H9 (cell line): ENCODE data around the gene ECSCR. TPM values are rescaled to one million over a fixed set of nuclear protein-coding genes. Genes with fewer than 3 reads are reported as not detected.

ENCODE experiments used
- DNase-seq: peaks from one replicate; pipeline ENCODE4 v3.0.0-alpha.2; 2017
- H2AFZ ChIP-seq: one replicate; pipeline ENCODE4 v1.6.1; 2013; ENCODE audit warnings: mild to moderate bottlenecking, low read length, control low read depth, moderate library complexity
- H2AK5ac ChIP-seq: 2 replicates; pipeline ENCODE4 v1.6.1; 2013; ENCODE audit warnings: low read length, control low read depth, mixed read lengths; ENCODE audit not compliant: insufficient read length
- H2BK120ac ChIP-seq: one replicate; pipeline ENCODE4 v1.6.1; 2013; ENCODE audit warnings: low read depth, mild to moderate bottlenecking, low read length, control low read depth, inconsistent platforms; ENCODE audit not compliant: poor library complexity, severe bottlenecking
- H2BK12ac ChIP-seq: 2 replicates; pipeline ENCODE4 v1.6.1; 2013; ENCODE audit warnings: low read length, control low read depth, mixed read lengths, low read depth; ENCODE audit not compliant: insufficient read length
- H2BK15ac ChIP-seq: 2 replicates; pipeline ENCODE4 v1.6.1; 2013; ENCODE audit warnings: low read depth, low read length, control low read depth
- H2BK20ac ChIP-seq: one replicate; pipeline ENCODE4 v1.6.1; 2013; ENCODE audit warnings: low read depth, mild to moderate bottlenecking, low read length, control low read depth, inconsistent platforms; ENCODE audit not compliant: poor library complexity, severe bottlenecking
- H2BK5ac ChIP-seq: 2 replicates; pipeline ENCODE4 v1.6.1; 2013; ENCODE audit warnings: low read length, control low read depth, mixed read lengths; ENCODE audit not compliant: insufficient read length
- H3K14ac ChIP-seq: 2 replicates; pipeline ENCODE4 v1.6.1; 2013; ENCODE audit warnings: low read length, control low read depth; ENCODE audit not compliant: insufficient read depth
- H3K18ac ChIP-seq: 2 replicates; pipeline ENCODE4 v1.6.1; 2013; ENCODE audit warnings: low read depth, mild to moderate bottlenecking, mixed read lengths, low read length, control low read depth; ENCODE audit not compliant: insufficient read length
- H3K23ac ChIP-seq: 2 replicates; pipeline ENCODE4 v1.6.1; 2013; ENCODE audit warnings: low read length, control low read depth, mixed read lengths, low read depth; ENCODE audit not compliant: insufficient read length
- H3K23me2 ChIP-seq: 2 replicates; pipeline ENCODE4 v1.6.1; 2013; ENCODE audit warnings: low read depth, mild to moderate bottlenecking, mixed read lengths, low read length, control low read depth; ENCODE audit not compliant: insufficient read length, poor library complexity, severe bottlenecking
- H3K27ac ChIP-seq: 2 replicates; pipeline ENCODE4 v1.5.1; 2013; ENCODE audit warnings: low read length, control low read depth, mixed read lengths, low read depth; ENCODE audit not compliant: insufficient read length
- H3K27me3 ChIP-seq: 2 replicates; pipeline ENCODE4 v1.6.1; 2013; ENCODE audit warnings: low read length, control low read depth, inconsistent platforms; ENCODE audit not compliant: insufficient read depth
- H3K4ac ChIP-seq: 2 replicates; pipeline ENCODE4 v1.6.1; 2013; ENCODE audit warnings: low read depth, mild to moderate bottlenecking, control low read depth, inconsistent platforms, low read length, moderate library complexity
- H3K4me1 ChIP-seq: 2 replicates; pipeline ENCODE4 v1.6.1; 2013; ENCODE audit warnings: low read length, control low read depth, inconsistent platforms; ENCODE audit not compliant: insufficient read depth
- H3K4me2 ChIP-seq: 2 replicates; pipeline ENCODE4 v1.6.1; 2013; ENCODE audit warnings: low read length, control low read depth, mixed read lengths; ENCODE audit not compliant: insufficient read length, insufficient read depth
- H3K56ac ChIP-seq: 2 replicates; pipeline ENCODE4 v1.6.1; 2013; ENCODE audit warnings: low read depth, mild to moderate bottlenecking, mixed read lengths, low read length, control low read depth; ENCODE audit not compliant: insufficient read length
- H3K79me1 ChIP-seq: 2 replicates; pipeline ENCODE4 v1.6.1; 2013; ENCODE audit warnings: low read depth, mild to moderate bottlenecking, moderate library complexity, low read length, control low read depth, inconsistent platforms; ENCODE audit not compliant: insufficient read depth, poor library complexity, severe bottlenecking
- H3K79me2 ChIP-seq: 2 replicates; pipeline ENCODE4 v1.6.1; 2013; ENCODE audit warnings: low read length, control low read depth, inconsistent platforms; ENCODE audit not compliant: insufficient read depth
- H3K9ac ChIP-seq: 2 replicates; pipeline ENCODE4 v1.6.1; 2013; ENCODE audit warnings: low read length, control low read depth, mixed read lengths; ENCODE audit not compliant: insufficient read length; ENCODE audit errors: extremely low read depth
- H3K9me3 ChIP-seq: one replicate; pipeline ENCODE4 v1.6.1; 2013; ENCODE audit warnings: low read depth, low read length, inconsistent platforms; ENCODE audit not compliant: control insufficient read depth
- H3T11ph ChIP-seq: one replicate; pipeline ENCODE4 v1.6.1; 2013; ENCODE audit warnings: mild to moderate bottlenecking, low read length, control low read depth, inconsistent platforms
- H4K20me1 ChIP-seq: one replicate; pipeline ENCODE4 v1.6.1; 2013; ENCODE audit not compliant: control insufficient read depth, insufficient read length, insufficient read depth
- H4K5ac ChIP-seq: 2 replicates; pipeline ENCODE4 v1.6.1; 2013; ENCODE audit warnings: low read depth, mild to moderate bottlenecking, mixed read lengths, low read length, control low read depth; ENCODE audit not compliant: insufficient read length
- H4K8ac ChIP-seq: replicated peaks from 2 replicates; pipeline ENCODE4 v1.6.1; 2013; ENCODE audit warnings: low read length, control low read depth, mixed read lengths, low read depth; ENCODE audit not compliant: insufficient read length
- H4K91ac ChIP-seq: 2 replicates; pipeline ENCODE4 v1.6.1; 2013; ENCODE audit warnings: low read depth, mild to moderate bottlenecking, moderate library complexity, mixed read lengths, low read length, control low read depth; ENCODE audit not compliant: insufficient read length
- H3K27ac Mint-ChIP-seq, 3 experiments: 2 replicates in 2 of 3; 3 replicates in 1 of 3; pipeline ENCODE4 v1.8.0; 2020 to 2021; ENCODE audit warnings: mixed read lengths in 3 of 3, mild to moderate bottlenecking in 1 of 3, moderate library complexity in 1 of 3
- H3K27me3 Mint-ChIP-seq: 2 replicates; pipeline ENCODE4 v1.8.0; 2021; ENCODE audit warnings: low read depth, mild to moderate bottlenecking, moderate library complexity, mixed read lengths
- H3K36me3 Mint-ChIP-seq, 3 experiments: 2 replicates in 2 of 3; 3 replicates in 1 of 3; pipeline ENCODE4 v1.8.0; 2020 to 2021; ENCODE audit warnings: low read depth in 3 of 3, mixed read lengths in 3 of 3; ENCODE audit not compliant: insufficient read depth in 1 of 3
- H3K4me1 Mint-ChIP-seq, 2 experiments: 2 replicates each; pipeline ENCODE4 v1.8.0; 2020; ENCODE audit warnings: mixed read lengths in 2 of 2
- H3K4me3 Mint-ChIP-seq, 2 experiments: 2 replicates in 1 of 2; 3 replicates in 1 of 2; pipeline ENCODE4 v1.8.0; 2020 to 2021; ENCODE audit warnings: mild to moderate bottlenecking in 2 of 2, mixed read lengths in 2 of 2, moderate library complexity in 1 of 2
- H3K9me3 Mint-ChIP-seq, 2 experiments: 2 replicates in 1 of 2; 3 replicates in 1 of 2; pipeline ENCODE4 v1.8.0; 2020; ENCODE audit warnings: mild to moderate bottlenecking in 2 of 2, mixed read lengths in 2 of 2, moderate library complexity in 1 of 2
- total RNA-seq: library from RNA; stranded (reverse); gene quantifications from 2 replicates; pipeline ENCODE4 v1.2.1, GENCODE V29; 2021
- TF ChIP-seq, protein P1 (sequence below): fragments of 200-600 bp; sonication (generic); conservative IDR thresholded peaks from 3 replicates; pipeline ENCODE4 v1.8.0; 2021; ENCODE audit warnings: antibody characterized with exemption, mild to moderate bottlenecking

ECSCR gene
- total RNA-seq, 1 experiment from 2014 or later, result 1.6 TPM

DNA sequence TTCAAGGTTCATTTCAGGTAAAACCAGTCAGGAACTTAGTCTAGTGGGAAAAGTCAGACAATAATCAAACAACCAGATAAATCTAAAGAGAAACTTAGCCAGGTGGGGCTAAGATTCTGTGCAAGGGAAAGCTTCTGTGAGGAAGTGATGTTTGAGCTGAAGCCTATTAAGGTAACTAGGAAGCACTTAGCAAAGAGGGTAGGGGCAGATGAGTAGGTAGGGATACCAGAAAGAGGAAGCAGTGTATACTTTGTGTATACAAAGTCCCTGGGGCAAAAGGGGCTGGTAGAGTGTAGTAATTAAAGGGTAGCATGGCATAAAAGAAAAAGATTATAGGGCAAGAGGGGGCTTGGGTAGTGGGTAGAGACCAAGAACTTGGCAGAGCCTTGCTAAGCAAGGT is 55.0 kb downstream of the ECSCR start:
- Mint-ChIP-seq H3K4me1 (peaks cover 16 to 20% of the 10 kb centered on the region in 2 experiments), H3K4me3 (no peak overlapping the region), H3K36me3 (peaks cover 0 to 3% (median 0%) of the 10 kb centered on the region in 3 experiments; a peak in 1 of 7 replicates), H3K9me3 (no peaks in the 10 kb centered on the region), H3K27me3 (peaks cover 2% of the 10 kb centered on the region; the same call in 1 of the 2 replicates), H3K27ac (no peak overlapping the region; a peak in 1 of 7 replicates)
- Histone ChIP-seq H4K20me1 (no peaks in the 10 kb centered on the region), H3K23me2 (no peaks in the 10 kb centered on the region), H3K79me1 (no peaks in the 10 kb centered on the region), H3K9me3 (no peaks in the 10 kb centered on the region), H4K5ac (no peak overlapping the region), H2BK12ac (no peak overlapping the region), H2BK5ac (no peak overlapping the region), H2BK20ac (no peak overlapping the region), H2AFZ (no peak overlapping the region), H2BK120ac (no peak overlapping the region), H3K23ac (no peak overlapping the region), H3K27ac (no peak overlapping the region), H3K9ac (no peak overlapping the region), H3K4ac (no peak overlapping the region), H3K79me2 (no peaks in the 10 kb centered on the region), H2AK5ac (no peak overlapping the region), H3K27me3 (no peaks in the 10 kb centered on the region), H2BK15ac (no peak overlapping the region), H3K18ac (no peak overlapping the region), H3K4me1 (peaks cover 2% of the 10 kb centered on the region; the same call in 1 of the 2 replicates), H3T11ph (no peak overlapping the region), H3K4me2 (no peak overlapping the region), H3K14ac (no peak overlapping the region), H4K8ac (no peak overlapping the region), H4K91ac (no peak overlapping the region), H3K56ac (no peak overlapping the region)
- TF ChIP-seq, protein P1, sequence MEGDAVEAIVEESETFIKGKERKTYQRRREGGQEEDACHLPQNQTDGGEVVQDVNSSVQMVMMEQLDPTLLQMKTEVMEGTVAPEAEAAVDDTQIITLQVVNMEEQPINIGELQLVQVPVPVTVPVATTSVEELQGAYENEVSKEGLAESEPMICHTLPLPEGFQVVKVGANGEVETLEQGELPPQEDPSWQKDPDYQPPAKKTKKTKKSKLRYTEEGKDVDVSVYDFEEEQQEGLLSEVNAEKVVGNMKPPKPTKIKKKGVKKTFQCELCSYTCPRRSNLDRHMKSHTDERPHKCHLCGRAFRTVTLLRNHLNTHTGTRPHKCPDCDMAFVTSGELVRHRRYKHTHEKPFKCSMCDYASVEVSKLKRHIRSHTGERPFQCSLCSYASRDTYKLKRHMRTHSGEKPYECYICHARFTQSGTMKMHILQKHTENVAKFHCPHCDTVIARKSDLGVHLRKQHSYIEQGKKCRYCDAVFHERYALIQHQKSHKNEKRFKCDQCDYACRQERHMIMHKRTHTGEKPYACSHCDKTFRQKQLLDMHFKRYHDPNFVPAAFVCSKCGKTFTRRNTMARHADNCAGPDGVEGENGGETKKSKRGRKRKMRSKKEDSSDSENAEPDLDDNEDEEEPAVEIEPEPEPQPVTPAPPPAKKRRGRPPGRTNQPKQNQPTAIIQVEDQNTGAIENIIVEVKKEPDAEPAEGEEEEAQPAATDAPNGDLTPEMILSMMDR, result no peak
- no peak for DNase-seq
